ENCODE measurements around the gene LEKR1.

- TF ChIP-seq, protein P1, sequence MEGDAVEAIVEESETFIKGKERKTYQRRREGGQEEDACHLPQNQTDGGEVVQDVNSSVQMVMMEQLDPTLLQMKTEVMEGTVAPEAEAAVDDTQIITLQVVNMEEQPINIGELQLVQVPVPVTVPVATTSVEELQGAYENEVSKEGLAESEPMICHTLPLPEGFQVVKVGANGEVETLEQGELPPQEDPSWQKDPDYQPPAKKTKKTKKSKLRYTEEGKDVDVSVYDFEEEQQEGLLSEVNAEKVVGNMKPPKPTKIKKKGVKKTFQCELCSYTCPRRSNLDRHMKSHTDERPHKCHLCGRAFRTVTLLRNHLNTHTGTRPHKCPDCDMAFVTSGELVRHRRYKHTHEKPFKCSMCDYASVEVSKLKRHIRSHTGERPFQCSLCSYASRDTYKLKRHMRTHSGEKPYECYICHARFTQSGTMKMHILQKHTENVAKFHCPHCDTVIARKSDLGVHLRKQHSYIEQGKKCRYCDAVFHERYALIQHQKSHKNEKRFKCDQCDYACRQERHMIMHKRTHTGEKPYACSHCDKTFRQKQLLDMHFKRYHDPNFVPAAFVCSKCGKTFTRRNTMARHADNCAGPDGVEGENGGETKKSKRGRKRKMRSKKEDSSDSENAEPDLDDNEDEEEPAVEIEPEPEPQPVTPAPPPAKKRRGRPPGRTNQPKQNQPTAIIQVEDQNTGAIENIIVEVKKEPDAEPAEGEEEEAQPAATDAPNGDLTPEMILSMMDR (IDR thresholded peaks at IDR 0.05) = no peak
- no peak for TF ChIP-seq POLR2A (IDR thresholded peaks at IDR 0.05)
Observed at GRCh38 chr3:156787001-156787400, 39.2 kb upstream of the LEKR1 start.
